Activated CD8-positive, alpha-beta T cell treated with anti-CD3 and anti-CD28 coated beads for 36 hours (primary cell): ENCODE results near the gene DYNC1LI2. TPM values are rescaled to one million over a fixed set of nuclear protein-coding genes. Genes with fewer than 3 reads are reported as not detected.
"Not testable (repeated sequence)": the region's sequence is repeated elsewhere in the genome, so short reads cannot be mapped to it uniquely, and the experiment has no call there.

ENCODE experiments used
- ATAC-seq: fragments of 200-7000 bp; cut with Tn5 transposase; one replicate; pipeline ENCODE4 v1.10.0; 2021; ENCODE audit warnings: mild to moderate bottlenecking, moderate library complexity
- CTCF ChIA-PET: fragments of 350-600 bp; sonication (Branson Sonifier 250); formaldehyde crosslinking; loops from one replicate; lab custom pipeline; 2021; ENCODE audit warnings: antibody characterized with exemption; lab: Charles Lee
- POLR2A ChIA-PET: fragments of 350-600 bp; sonication (Branson Sonifier 250); formaldehyde crosslinking; loops from one replicate; lab custom pipeline; 2021; ENCODE audit warnings: antibody characterized with exemption; lab: Charles Lee
- DNase-seq: peaks from one replicate; pipeline ENCODE4 v3.0.0-alpha.2; 2020
- H3K27ac Mint-ChIP-seq: one replicate; pipeline ENCODE4 v1.8.0; 2021; ENCODE audit warnings: mild to moderate bottlenecking, mixed read lengths
- H3K27me3 Mint-ChIP-seq: one replicate; pipeline ENCODE4 v1.8.0; 2021; ENCODE audit warnings: mixed read lengths
- H3K36me3 Mint-ChIP-seq: one replicate; pipeline ENCODE4 v1.8.0; 2021; ENCODE audit warnings: low read depth, mixed read lengths
- H3K4me1 Mint-ChIP-seq: one replicate; pipeline ENCODE4 v1.8.0; 2021; ENCODE audit warnings: low read depth, mixed read lengths
- H3K4me3 Mint-ChIP-seq: one replicate; pipeline ENCODE4 v1.8.0; 2021; ENCODE audit warnings: mild to moderate bottlenecking, moderate library complexity, mixed read lengths
- H3K9me3 Mint-ChIP-seq: one replicate; pipeline ENCODE4 v1.8.0; 2021; ENCODE audit warnings: mixed read lengths
- CTCF ChIP-seq: fragments of 200-600 bp; IDR thresholded peaks from one replicate; pipeline ENCODE4 v1.8.0; 2022; ENCODE audit warnings: antibody characterized with exemption, mild to moderate bottlenecking
- intact Hi-C: fragments of 100-400 bp; cut with micrococcal nuclease; formaldehyde crosslinking; loops from one replicate; pipeline ENCODE4 v1.10.0; 2022
- total RNA-seq, 2 experiments: library from RNA; stranded (reverse); gene quantifications; one replicate each; pipeline ENCODE4 v1.2.3, GENCODE V29; 2021

DYNC1LI2 gene
- total RNA-seq, 2 experiments from 2014 or later: 35.0 to 39.5 TPM

- ATAC-seq (no peak), DNase-seq (no peak)
- Mint-ChIP-seq H3K27ac (no peak overlapping the region), H3K4me3 (no peak overlapping the region), H3K4me1 (no peaks in the 10 kb centered on the region), H3K9me3 (no peaks in the 10 kb centered on the region), H3K27me3 (no peaks in the 10 kb centered on the region), H3K36me3 (no peaks in the 10 kb centered on the region)
- POLR2A ChIA-PET: no interaction called here
- CTCF ChIA-PET: interaction anchor here (1.3 kb wide), 1 partner anchor 80 kb away, joined by 3 read pairs; no protein-coding TSS in a partner anchor
- TF ChIP-seq CTCF: no peak
- intact Hi-C loops: no loop called here
Measured at GRCh38 chr16:66687906-66688625, 63.3 kb downstream of the DYNC1LI2 start.

GRCh38 chr16:66685501-66686115 is 65.8 kb downstream of the DYNC1LI2 start:
- H3K27me3 Mint-ChIP-seq, H3K9me3 Mint-ChIP-seq, ATAC-seq, POLR2A ChIA-PET, H3K27ac Mint-ChIP-seq, DNase-seq, H3K4me3 Mint-ChIP-seq, H3K4me1 Mint-ChIP-seq, intact Hi-C loops, H3K36me3 Mint-ChIP-seq: not testable (repeated sequence)
- CTCF ChIA-PET: interaction anchor here (2.4 kb wide), 1 partner anchor 35 kb away, joined by 8 read pairs; no protein-coding TSS in a partner anchor

GRCh38 chr16:66682271-66682670 is 69.1 kb downstream of the DYNC1LI2 start:
- ATAC-seq (no peak), DNase-seq (no peak)
- Mint-ChIP-seq H3K27me3 (no peaks in the 10 kb centered on the region), H3K27ac (no peak overlapping the region), H3K4me1 (no peaks in the 10 kb centered on the region), H3K4me3 (no peak overlapping the region), H3K36me3 (no peaks in the 10 kb centered on the region), H3K9me3 (no peaks in the 10 kb centered on the region)
- POLR2A ChIA-PET: no interaction called here
- CTCF ChIA-PET: interaction anchor here (1.7 kb wide), 1 partner anchor 19 kb away, joined by 3 read pairs; no protein-coding TSS in a partner anchor
- intact Hi-C loops: no loop called here
- no peak for TF ChIP-seq CTCF

- no peaks in the 10 kb centered on the region for H3K9me3 Mint-ChIP-seq
- no peak overlapping the region for H3K4me3 Mint-ChIP-seq
- POLR2A ChIA-PET: no interaction called here
- CTCF ChIA-PET: interaction anchor here (1.7 kb wide), 1 partner anchor 19 kb away, joined by 3 read pairs; no protein-coding TSS in a partner anchor
- no peaks in the 10 kb centered on the region for H3K36me3 Mint-ChIP-seq
- intact Hi-C loops: no loop called here
- no peaks in the 10 kb centered on the region for H3K27me3 Mint-ChIP-seq
- no peak for TF ChIP-seq CTCF
- DNase-seq (no peak), ATAC-seq (no peak)
- no peaks in the 10 kb centered on the region for H3K4me1 Mint-ChIP-seq
- H3K27ac Mint-ChIP-seq: no peak overlapping the region
Measured at GRCh38 chr16:66681676-66682075, 69.7 kb downstream of the DYNC1LI2 start.

- DNase-seq: no peak
- TF ChIP-seq CTCF: no peak
- intact Hi-C loops: no loop called here
- H3K27ac Mint-ChIP-seq: no peak overlapping the region
- H3K4me3 Mint-ChIP-seq: no peak overlapping the region
- CTCF ChIA-PET: interaction anchor here (0.9 to 1.6 kb wide), 2 partner anchors 27 to 49 kb away, joined by 3 to 6 read pairs; no protein-coding TSS in a partner anchor
- POLR2A ChIA-PET: interaction anchor here (1.0 kb wide), 1 partner anchor 49 kb away, joined by 3 read pairs; no protein-coding TSS in a partner anchor
- H3K36me3 Mint-ChIP-seq: no peaks in the 10 kb centered on the region
- H3K27me3 Mint-ChIP-seq: no peaks in the 10 kb centered on the region
- no peaks in the 10 kb centered on the region for H3K4me1 Mint-ChIP-seq
- no peaks in the 10 kb centered on the region for H3K9me3 Mint-ChIP-seq
- no peak for ATAC-seq
Measured at GRCh38 chr16:66678337-66678736, 73.1 kb downstream of the DYNC1LI2 start.
